ENCODE data around the gene RND1. TPM values are rescaled to one million over a fixed set of nuclear protein-coding genes. Genes with fewer than 3 reads are reported as not detected.

The RND1 gene
- total RNA-seq (2021; fragmentation: NEBNext Ultra II Directional; extraction: Animal tissue kit (Norgen Biotek cat#: 25700)) (15.8 and 16.2 TPM in 2 replicates), polyA plus RNA-seq (2011; rRNA removed) (17.1 and 17.8 TPM in 2 replicates), polyA minus RNA-seq (2011; rRNA and poly(A)+ RNA removed) (30.9 and 33.3 TPM in 2 replicates)
- 27.5 TPM for polyA plus RNA-seq (2011; cell fraction: cytosol; rRNA removed)
- polyA plus RNA-seq (2011; cell fraction: nucleus; rRNA removed): 31.4 TPM
- polyA plus RNA-seq (2012, experiment 1 of 2): 21.5 to 28.9 TPM (median 24.5 TPM) in 4 replicates
- polyA plus RNA-seq (2012, experiment 2 of 2): 20.6 TPM
- 3.1 TPM for polyA plus RNA-seq (2013, experiment 1 of 2)
- polyA plus RNA-seq (2013, experiment 2 of 2): 3.2 TPM
- 14.7 TPM for polyA minus RNA-seq (2011; cell fraction: cytosol; rRNA and poly(A)+ RNA removed)
- 44.2 TPM for polyA minus RNA-seq (2011; cell fraction: nucleus; rRNA and poly(A)+ RNA removed)
- long read RNA-seq, experiment 1, transcript RND1-201 (5 exons, 1,681 nt): major isoform, 10 of 15 reads
- long read RNA-seq, experiment 1, partial matches to known transcripts: 1 of 15 reads
- long read RNA-seq, experiment 1, other reads (novel, unspliced or antisense): 1 of 15 reads
- long read RNA-seq, experiment 2, transcript RND1-201 (5 exons, 1,681 nt): major isoform, 22 of 28 reads
- long read RNA-seq, experiment 2, partial matches to known transcripts: 1 of 28 reads
- long read RNA-seq, experiment 2, other reads (novel, unspliced or antisense): 1 of 28 reads

DNA sequence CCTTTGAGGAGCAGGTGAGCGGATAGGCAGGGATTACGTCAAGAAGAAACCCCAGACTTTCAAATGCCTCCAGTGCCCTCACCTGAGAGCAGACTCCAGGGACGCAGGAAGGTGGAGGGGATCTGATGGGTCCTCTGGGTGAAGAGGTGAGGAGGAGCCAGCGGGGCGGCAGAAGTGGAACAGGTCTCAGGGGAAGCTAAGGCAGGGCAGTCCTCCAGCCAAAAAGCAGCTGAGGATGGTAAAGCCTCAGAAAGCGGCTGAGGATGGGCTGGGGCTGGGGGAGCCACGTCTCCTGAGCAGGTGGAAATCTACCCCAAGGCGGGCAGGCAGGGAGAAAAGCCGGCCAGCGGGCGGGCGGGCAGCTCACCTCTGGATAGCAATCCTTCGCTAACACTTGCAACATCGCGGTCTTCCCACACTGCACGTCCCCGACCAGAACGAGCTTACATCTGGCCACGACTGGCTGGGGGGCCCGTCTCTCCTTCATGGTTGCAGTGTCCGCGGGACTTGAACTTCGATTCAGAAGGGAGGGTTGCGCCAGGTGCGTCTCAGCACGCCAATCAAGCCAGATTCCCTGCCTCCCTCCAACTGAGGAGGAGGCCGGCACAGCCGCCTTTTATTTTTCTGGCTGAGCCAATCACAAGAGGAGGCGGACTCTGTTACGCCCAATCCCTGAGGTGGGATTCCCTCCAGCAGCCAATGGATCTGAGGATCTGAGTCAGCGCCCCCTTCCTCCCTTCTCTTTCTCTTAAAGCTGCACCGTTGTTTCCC lies at the start of gene RND1:
RND1 (minus strand) TSS at position 590 of the 771 bp plus-strand sequence; CDS start at position 487, 103 bp downstream.
- peak within 1 kb of the TSS; percentile 18 for H3K56ac ChIP-seq (replicated peaks; ENCODE audit: insufficient read length, low read depth, low read length)
- peak; percentile 96 for FAIRE-seq
- peak within 1 kb of the TSS; percentile 66 to 90 (median 76) for H3K4me3 ChIP-seq (ENCODE audit: extremely low read depth in 1 of 4, insufficient read depth in 2 of 4, low read depth in 3 of 4, low read length in 4 of 4)
- CTCF ChIA-PET (ENCODE audit: partially characterized antibody): interaction anchor here (0.7 to 26.4 kb wide), 18 partner anchors 11 to 165 kb away, joined by 3 to 678 read pairs (median 4); partner anchors contain the start of genes DDX23, FKBP11 and WNT1
- no peak within 1 kb of the TSS for H3K14ac ChIP-seq (ENCODE audit: insufficient read length)
- H3K36me3 ChIP-seq (ENCODE audit: control insufficient read depth in 2 of 4, insufficient read depth in 4 of 4, low read length in 3 of 4): peaks cover 16 to 24% (median 19%) of the 10 kb centered on the region in 4 experiments
- H2AK5ac ChIP-seq (ENCODE audit: low read depth, low read length): no peak within 1 kb of the TSS
- POLR2A ChIA-PET (ENCODE audit: partially characterized antibody): interaction anchor here (0.6 to 22.9 kb wide), 63 partner anchors 12 to 640 kb away, joined by 3 to 651 read pairs (median 5); partner anchors contain the start of genes ARF3, CACNB3, DDX23 and FKBP11
- no peaks in the 10 kb centered on the region for H3K27me3 ChIP-seq (replicated peaks in 1 of 4; ENCODE audit: control insufficient read depth in 3 of 4, extremely low read depth in 1 of 4, insufficient read depth in 3 of 4, low read length in 3 of 4)
- H4K5ac ChIP-seq (ENCODE audit: insufficient read length, low read depth, low read length): peak within 1 kb of the TSS; percentile 75
- peaks cover 3 to 33% of the 10 kb centered on the region in 2 experiments; a peak in 3 of 4 replicates for H3K79me2 ChIP-seq (ENCODE audit: control insufficient read depth in 1 of 2, insufficient read depth in 2 of 2, low read length in 2 of 2)
- H3K4ac ChIP-seq (replicated peaks; ENCODE audit: insufficient read length, low read depth, low read length): no peak within 1 kb of the TSS
- H2BK12ac ChIP-seq (ENCODE audit: low read depth, low read length): peak within 1 kb of the TSS; percentile 68; the same call in 1 of the 2 replicates
- H3K9ac ChIP-seq (replicated peaks in 1 of 4; ENCODE audit: extremely low read depth in 1 of 4, low read depth in 3 of 4, low read length in 3 of 4): peak within 1 kb of the TSS; percentile 52 to 88 (median 81)
- H3K4me1 ChIP-seq (replicated peaks in 1 of 4; ENCODE audit: control insufficient read depth in 3 of 4, insufficient read depth in 4 of 4, low read length in 3 of 4): peaks cover 7 to 26% (median 18%) of the 10 kb centered on the region in 4 experiments
- no peak within 1 kb of the TSS for H2AFZ ChIP-seq (ENCODE audit: low read length)
- no peaks in the 10 kb centered on the region for H3K9me3 ChIP-seq (ENCODE audit: insufficient read depth in 2 of 2, low read depth in 1 of 2, low read length in 1 of 2)
- H3K23me2 ChIP-seq (ENCODE audit: low read depth, low read length): peaks cover 10% of the 10 kb centered on the region
- H4K8ac ChIP-seq (ENCODE audit: extremely low read depth, insufficient read depth, low read length): peak within 1 kb of the TSS; percentile 63; the same call in 1 of the 2 replicates
- H4K20me1 ChIP-seq (replicated peaks in 1 of 2; ENCODE audit: control insufficient read depth in 1 of 2, insufficient read depth in 2 of 2, low read length in 2 of 2): peaks cover 10 to 18% of the 10 kb centered on the region in 2 experiments
- no peaks in the 10 kb centered on the region; the same call in 1 of the 2 replicates for H3K79me1 ChIP-seq (ENCODE audit: low read depth, low read length)
- H2BK20ac ChIP-seq (ENCODE audit: low read length): 0 out of 2 replicates have a peak within 1 kb of the TSS, but pooled peaks have one; percentile 64
- H4K91ac ChIP-seq (replicated peaks; ENCODE audit: insufficient read length, low read length): peak within 1 kb of the TSS; percentile 69
- no peak within 1 kb of the TSS for H2BK15ac ChIP-seq (ENCODE audit: low read length)
- H3K18ac ChIP-seq (ENCODE audit: extremely low read depth, low read length): peak within 1 kb of the TSS; percentile 72; the same call in 1 of the 2 replicates
- peak within 1 kb of the TSS; percentile 82 for H3K27ac ChIP-seq (ENCODE audit: low read depth, low read length)
- peak; percentile 91 to 94 for DNase-seq (ENCODE audit: low read depth in 1 of 2, low spot score in 2 of 2)
- H2BK5ac ChIP-seq (ENCODE audit: low read depth, low read length): peak within 1 kb of the TSS; percentile 88
- peak within 1 kb of the TSS; percentile 68 for H2BK120ac ChIP-seq (replicated peaks; ENCODE audit: low read depth, low read length)
- H3K4me2 ChIP-seq (ENCODE audit: insufficient read depth in 1 of 2, low read depth in 2 of 2, low read length in 2 of 2): peak within 1 kb of the TSS; percentile 74 to 84
- 3% methylated on average over 32 of the region's 32 CpGs; no CpG with 5 or more reads in 1 of the 2 experiments for WGBS, 2 experiments (ENCODE audit: extremely low coverage in 1 of 2, insufficient coverage in 1 of 2, insufficient read length in 1 of 2, insufficient replicate concordance in 2 of 2, low coverage in 1 of 2, low lambda C conversion rate in 2 of 2, missing lambda C conversion rate in 1 of 2)
- H3K23ac ChIP-seq (ENCODE audit: insufficient read length): no peak within 1 kb of the TSS
- no peak for TF ChIP-seq CTBP2 (IDR thresholded peaks at IDR 0.05; ENCODE audit: borderline replicate concordance, insufficient read depth, insufficient read length, low read length)
- TF ChIP-seq SIX5 (IDR thresholded peaks at IDR 0.05; ENCODE audit: low read depth, low read length): no peak
- TF ChIP-seq SIN3A (conservative IDR thresholded peaks at IDR 0.05 in 1 of 2, IDR thresholded peaks at IDR 0.05 in 1 of 2; ENCODE audit: low read depth in 1 of 2, low read length in 2 of 2): peak; percentile 62 to 73; a peak in 2 of 4 replicates
- no peak for TF ChIP-seq RFX5 (IDR thresholded peaks at IDR 0.05; ENCODE audit: borderline replicate concordance, low read depth, low read length)
- peak; percentile 99 for TF ChIP-seq TAF1 (IDR thresholded peaks at IDR 0.05; ENCODE audit: low read depth, low read length)
- TF ChIP-seq ATF3 (IDR thresholded peaks at IDR 0.05; ENCODE audit: insufficient read depth, low read depth, low read length): no peak
